ENCODE results near the gene PBX4. TPM values are rescaled to one million over a fixed set of nuclear protein-coding genes. Genes with fewer than 3 reads are reported as not detected.
A peak's percentile ranks its signal among the peaks of the same experiment; 100 is the strongest.

The PBX4 gene
- total and polyA plus RNA-seq, 8 donors = 2.0 to 60.7 (median 4.9) TPM; not detected in 1

GRCh38 chr19:19642506-19643157 lies 24.1 kb upstream of the PBX4 start:
- Histone ChIP-seq H3K4me1 (peaks cover 8 to 24% (median 20%) of the 10 kb centered on the region in 4 donors), H3K27ac (peak overlapping the region; percentile 68 to 91 (median 86)), H3K27me3 (no peaks in the 10 kb centered on the region), H3K36me3 (peaks cover 29 to 73% (median 55%) of the 10 kb centered on the region in 4 donors), H3K9me3 (no peaks in the 10 kb centered on the region), H3K4me3 (peak overlapping the region; percentile 63 to 87 (median 80))
- intact Hi-C loops (cut with DNase I; ENCODE audit: low total_unique reads) = loop anchor here (5.0 kb wide), 1 partner anchor 105 kb away; the partner anchor contains the start of gene CILP2
- DNase-seq = no peak
- 11 to 25% (median 21%) methylated on average over 8 to 16 of the region's 16 CpGs for WGBS, 5 donors
- TF ChIP-seq POLR2A (IDR thresholded peaks at IDR 0.05) (no peak), POLR2AphosphoS5 (IDR thresholded peaks at IDR 0.05) (no peak), EP300 (IDR thresholded peaks at IDR 0.05) (no peak), CTCF (IDR thresholded peaks at IDR 0.05) (no peak)

GRCh38 chr19:19637523-19638251 lies 19.2 kb upstream of the PBX4 start:
- Histone ChIP-seq H3K27ac (no peak overlapping the region), H3K9me3 (no peaks in the 10 kb centered on the region), H3K36me3 (peaks cover 19 to 89% (median 70%) of the 10 kb centered on the region in 4 donors), H3K27me3 (no peaks in the 10 kb centered on the region), H3K4me3 (peak overlapping the region in 3 of 4 donors; percentile 2 to 35 (median 22)), H3K4me1 (peaks cover 3 to 15% (median 6%) of the 10 kb centered on the region in 4 donors)
- peak; percentile 38 to 69 for DNase-seq
- intact Hi-C loops (cut with DNase I; ENCODE audit: low total_unique reads) = no loop called here
- TF ChIP-seq EP300 (IDR thresholded peaks at IDR 0.05) (no peak), POLR2A (IDR thresholded peaks at IDR 0.05) (no peak), CTCF (IDR thresholded peaks at IDR 0.05) (no peak), POLR2AphosphoS5 (IDR thresholded peaks at IDR 0.05) (no peak)
- WGBS, 5 donors = 71 to 81% (median 79%) methylated on average over 41 to 53 of the region's 53 CpGs

GRCh38 chr19:19637186-19637522 lies 18.7 kb upstream of the PBX4 start:
- Histone ChIP-seq H3K9me3 (no peaks in the 10 kb centered on the region), H3K4me1 (peaks cover 0 to 10% (median under 1%) of the 10 kb centered on the region in 4 donors), H3K27ac (no peak overlapping the region), H3K36me3 (peaks cover 19 to 94% (median 75%) of the 10 kb centered on the region in 4 donors), H3K27me3 (no peaks in the 10 kb centered on the region), H3K4me3 (peak overlapping the region in 3 of 4 donors; percentile 2 to 35 (median 22))
- DNase-seq = no peak
- WGBS, 5 donors = 55 to 74% (median 67%) methylated on average over 8 to 27 of the region's 27 CpGs
- TF ChIP-seq POLR2AphosphoS5 (IDR thresholded peaks at IDR 0.05) (no peak), POLR2A (IDR thresholded peaks at IDR 0.05) (no peak), EP300 (IDR thresholded peaks at IDR 0.05) (no peak), CTCF (IDR thresholded peaks at IDR 0.05) (no peak)
- intact Hi-C loops (cut with DNase I; ENCODE audit: low total_unique reads) = no loop called here

GRCh38 chr19:19636573-19637185 lies 18.2 kb upstream of the PBX4 start:
- Histone ChIP-seq H3K27ac (no peak overlapping the region), H3K9me3 (no peaks in the 10 kb centered on the region), H3K4me1 (peaks cover 0 to 5% (median 0%) of the 10 kb centered on the region in 4 donors), H3K27me3 (no peaks in the 10 kb centered on the region), H3K4me3 (no peak overlapping the region), H3K36me3 (peaks cover 19 to 96% (median 77%) of the 10 kb centered on the region in 4 donors)
- WGBS, 5 donors = 85 to 98% (median 94%) methylated on average over 7 to 9 of the region's 9 CpGs
- no peak for DNase-seq
- intact Hi-C loops (cut with DNase I; ENCODE audit: low total_unique reads) = no loop called here
- TF ChIP-seq POLR2AphosphoS5 (IDR thresholded peaks at IDR 0.05) = no peak
- no peak for TF ChIP-seq EP300 (IDR thresholded peaks at IDR 0.05)
- TF ChIP-seq POLR2A (IDR thresholded peaks at IDR 0.05) = no peak
- no peak for TF ChIP-seq CTCF (IDR thresholded peaks at IDR 0.05)

Measured in stomach (tissue), 9 donors.